HG02981 (cell line): ENCODE results near the gene AMOTL1.

Source experiments
- ATAC-seq: cut with Tn5 transposase; IDR thresholded peaks from one replicate; pipeline ENCODE4 v1.9.1; 2021; ENCODE audit warnings: mild to moderate bottlenecking, moderate library complexity; ENCODE audit not compliant: unreplicated experiment

AMOTL1 gene

GRCh38 chr11:94742665-94743064 lies 25.5 kb upstream of the AMOTL1 start:
- ATAC-seq: no peak

DNA sequence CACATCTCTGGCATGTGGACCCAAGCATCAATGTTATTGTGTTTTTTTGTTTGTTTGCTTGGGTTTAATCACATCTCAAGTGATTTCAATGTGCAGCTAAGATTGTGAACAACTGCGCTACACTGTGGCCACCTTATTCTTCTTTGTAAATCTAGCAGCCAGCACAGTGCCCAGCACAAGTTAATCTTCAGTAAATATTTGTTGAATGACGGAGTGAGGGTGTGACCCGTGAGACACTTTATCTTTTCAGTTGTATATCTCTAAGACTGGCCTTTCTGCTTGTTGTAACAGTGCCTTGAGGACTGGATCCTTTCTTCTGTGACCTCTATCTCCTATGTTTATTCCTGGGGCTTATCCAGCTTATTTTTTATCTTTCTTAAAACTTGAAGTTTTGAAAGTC lies 21.4 kb upstream of the AMOTL1 start:
- ATAC-seq: no peak

GRCh38 chr11:94747146-94747545 lies 21.0 kb upstream of the AMOTL1 start:
- ATAC-seq: no peak

- ATAC-seq: no peak
Measured at GRCh38 chr11:94747601-94748041, 20.5 kb upstream of the AMOTL1 start.

GRCh38 chr11:94749369-94749768 lies 18.8 kb upstream of the AMOTL1 start:
- ATAC-seq: no peak

- no peak for ATAC-seq
Measured at GRCh38 chr11:94750319-94751217, 17.6 kb upstream of the AMOTL1 start.

DNA sequence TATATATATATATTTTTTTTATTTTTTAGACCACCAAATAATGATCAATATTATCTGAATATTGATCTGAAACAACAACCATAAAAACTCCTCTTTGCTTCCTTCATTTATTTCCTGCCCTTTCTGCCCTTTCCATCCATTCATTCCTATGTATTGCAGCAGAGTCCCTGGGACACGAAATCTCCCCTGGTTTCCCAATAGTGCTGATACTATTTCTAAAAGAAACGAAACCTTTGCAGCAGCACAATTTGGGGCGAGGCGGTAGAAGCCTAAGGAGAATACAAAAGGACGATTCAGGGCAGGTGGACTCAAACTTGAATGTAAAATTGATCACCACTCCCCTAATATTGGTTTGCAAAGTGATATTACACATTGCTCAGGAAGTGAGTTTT lies 16.9 kb upstream of the AMOTL1 start:
- no peak for ATAC-seq

DNA sequence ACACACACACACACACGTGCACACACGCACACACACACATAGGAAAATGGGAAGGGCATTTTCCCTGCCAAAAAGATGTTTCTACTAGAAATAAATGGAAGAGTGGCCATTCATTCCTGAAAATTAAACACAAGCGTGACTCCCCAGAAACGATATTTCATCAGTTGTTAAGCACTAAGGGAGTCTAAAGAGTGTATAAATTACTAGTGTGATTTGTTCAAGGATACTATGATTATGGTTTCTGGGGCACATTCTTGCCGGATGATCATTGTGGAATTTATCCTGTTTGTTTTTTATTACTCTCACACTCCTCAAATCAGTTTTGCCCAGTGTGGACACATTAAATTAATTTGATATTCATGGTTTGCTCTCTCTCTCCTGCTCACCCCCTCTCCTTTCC lies 16.4 kb upstream of the AMOTL1 start:
- no peak for ATAC-seq

GRCh38 chr11:94753630-94754029 lies 14.5 kb upstream of the AMOTL1 start:
- no peak for ATAC-seq

DNA sequence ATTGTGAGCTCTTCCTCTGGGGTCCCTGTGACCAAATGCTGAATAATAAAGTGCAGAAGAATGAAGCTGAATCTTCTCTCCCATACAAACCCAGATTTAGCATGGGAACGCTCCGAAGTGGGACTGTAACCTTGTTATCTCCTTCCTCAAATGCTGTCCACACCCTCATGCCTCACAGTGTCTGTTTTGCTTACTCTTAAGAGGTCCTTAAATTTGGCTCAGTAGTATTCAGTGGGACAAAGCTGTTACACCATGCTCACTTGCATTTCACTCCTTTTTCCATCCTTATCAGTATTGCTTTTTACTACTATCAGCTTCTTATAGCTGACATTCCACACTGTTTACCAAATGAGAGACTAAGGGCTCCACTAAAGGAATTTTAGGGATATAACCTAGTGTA lies 13.8 kb upstream of the AMOTL1 start:
- ATAC-seq: no peak

DNA sequence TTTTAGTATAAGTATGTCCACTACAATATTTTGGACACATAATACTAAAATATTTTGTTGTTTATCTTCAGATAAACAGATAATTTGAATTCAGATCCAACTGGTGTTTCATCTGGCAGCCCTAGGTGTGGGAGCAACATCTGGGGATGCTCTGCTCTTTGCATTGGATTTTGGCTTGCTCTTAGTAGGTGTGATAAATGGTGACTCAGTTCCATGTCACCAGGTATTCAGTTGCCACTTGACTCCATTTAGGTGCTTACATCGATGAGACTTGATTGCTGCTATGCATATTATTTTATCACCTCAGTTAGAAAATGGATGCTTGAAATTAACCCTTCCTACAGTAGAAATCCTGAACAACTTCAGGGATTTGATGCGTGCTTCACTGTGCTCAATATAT lies 13.3 kb upstream of the AMOTL1 start:
- no peak for ATAC-seq

- ATAC-seq: no peak
Measured at GRCh38 chr11:94755494-94755893, 12.7 kb upstream of the AMOTL1 start.

- peak; percentile 58 for ATAC-seq
Measured at GRCh38 chr11:94757037-94757735, 11.0 kb upstream of the AMOTL1 start.

DNA sequence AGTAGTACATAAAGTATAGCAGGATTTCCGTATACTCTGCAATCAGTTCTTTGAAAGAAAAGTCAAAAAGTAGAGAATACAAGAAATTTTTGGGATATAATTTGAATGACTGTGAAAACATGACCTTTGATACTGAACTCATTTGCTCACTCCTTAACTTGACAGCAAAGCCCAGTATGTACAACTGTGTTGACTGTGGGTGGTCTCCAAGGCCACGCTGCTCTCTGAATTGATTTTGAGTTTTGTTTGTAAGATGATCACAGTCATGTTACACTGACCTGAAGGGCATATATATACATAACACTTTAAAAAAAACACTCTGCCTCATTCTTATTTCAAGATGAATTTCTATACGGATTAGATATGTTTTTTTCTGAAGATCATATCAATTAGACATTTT lies 9.5 kb upstream of the AMOTL1 start:
- no peak for ATAC-seq

- no peak for ATAC-seq
Measured at GRCh38 chr11:94759522-94759921, 8.6 kb upstream of the AMOTL1 start.

GRCh38 chr11:94760296-94760695 lies 7.9 kb upstream of the AMOTL1 start:
- ATAC-seq: no peak

- ATAC-seq: no peak
Measured at GRCh38 chr11:94762208-94762607, 5.9 kb upstream of the AMOTL1 start.

- no peak for ATAC-seq
Measured at GRCh38 chr11:94762995-94763394, 5.2 kb upstream of the AMOTL1 start.

DNA sequence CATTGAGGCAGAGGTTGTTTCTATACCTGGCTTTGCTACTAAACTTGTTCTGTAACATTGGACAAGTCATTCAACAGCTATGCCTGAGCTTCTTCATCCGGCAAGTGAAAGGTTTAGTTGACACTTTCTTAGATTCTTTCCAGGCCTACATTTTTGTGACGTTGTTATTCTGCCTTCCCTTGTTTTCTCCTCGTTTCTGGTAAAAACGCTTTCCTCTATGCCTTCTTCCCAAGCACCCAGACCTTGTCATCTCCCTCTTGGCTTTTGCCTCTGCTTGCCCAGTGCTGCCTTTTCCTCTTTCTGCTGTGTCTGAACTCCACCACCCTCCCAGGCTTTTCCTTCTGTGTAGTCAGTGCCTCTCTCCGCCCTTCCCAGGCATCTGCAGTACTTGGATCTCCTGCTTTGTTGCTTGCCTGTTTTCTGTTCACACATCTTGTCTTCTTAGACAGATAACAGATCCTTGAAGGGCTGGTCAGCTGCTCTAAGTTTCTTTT lies 1.4 kb upstream of the AMOTL1 start:
- ATAC-seq: no peak

DNA sequence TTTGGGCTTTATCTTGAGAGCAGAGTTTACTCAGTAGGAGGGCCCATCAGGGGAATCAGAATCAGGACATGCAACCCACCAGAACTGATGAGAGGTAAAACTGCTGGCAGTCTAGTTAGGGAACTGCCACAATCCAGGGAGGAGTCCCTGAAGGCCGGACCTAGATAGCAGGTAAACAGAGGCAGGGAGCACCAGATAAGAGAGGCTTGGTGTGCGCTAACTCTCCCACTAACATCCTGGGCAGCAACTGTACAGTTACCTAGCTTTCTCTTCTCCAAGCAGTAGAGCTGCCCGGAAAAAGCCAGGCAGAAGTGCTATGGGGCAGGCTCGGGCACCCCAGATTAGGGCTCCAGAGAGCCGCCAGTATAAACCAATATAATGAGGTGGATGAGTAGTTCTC lies 865 bp upstream of the AMOTL1 start:
- ATAC-seq: no peak

DNA sequence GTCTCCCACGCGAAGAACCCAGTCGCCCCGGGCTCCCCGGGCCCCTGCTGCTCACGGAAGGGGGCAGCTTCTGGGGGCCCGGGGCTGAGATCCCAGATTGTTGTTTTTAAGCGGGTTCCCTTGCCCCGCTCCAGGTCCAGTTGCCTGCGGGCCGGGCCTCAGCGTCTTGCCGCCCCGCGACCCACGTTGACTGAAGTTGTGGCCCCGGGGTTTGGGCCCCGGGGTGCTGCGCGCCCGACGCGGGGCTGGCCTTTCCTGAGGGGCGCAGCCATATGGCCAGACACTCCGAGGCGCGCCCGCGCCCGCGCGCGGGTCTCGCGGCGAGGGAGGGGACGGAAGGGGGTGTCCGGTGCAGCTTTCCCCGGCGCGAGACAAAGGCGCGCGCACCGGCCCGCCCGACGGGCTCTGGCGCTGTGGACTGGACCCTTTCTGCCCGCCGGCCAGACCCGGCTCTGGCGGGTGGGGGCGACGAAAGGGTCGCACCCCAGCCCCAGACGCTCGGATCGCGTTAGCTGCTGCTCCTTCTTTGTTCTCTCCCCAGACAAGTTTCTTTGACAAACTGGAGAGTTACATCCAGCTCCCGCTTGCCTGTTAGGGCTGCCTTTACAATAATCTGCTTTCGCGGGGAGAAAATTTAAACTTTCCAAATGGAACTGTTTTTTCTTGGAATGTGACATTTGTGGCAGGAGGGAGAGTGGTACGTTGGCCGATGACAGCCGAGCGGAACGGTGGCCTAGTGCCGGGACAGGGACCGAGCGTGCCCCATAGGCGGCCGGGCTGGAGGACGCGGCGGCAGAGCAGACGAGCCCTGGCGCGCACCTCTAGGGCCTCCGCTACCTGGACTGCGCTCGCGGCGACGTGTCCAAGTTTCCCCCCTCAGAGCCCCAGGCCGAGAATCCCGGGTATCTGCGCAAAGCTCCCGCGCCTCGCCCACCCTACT lies 716 bp downstream of the AMOTL1 start:
- ATAC-seq: peak; percentile 28
